Measurements from ENCODE around the gene DOK5. TPM values are rescaled to one million over a fixed set of nuclear protein-coding genes. Genes with fewer than 3 reads are reported as not detected.
"Not testable (repeated sequence)": the region's sequence is repeated elsewhere in the genome, so short reads cannot be mapped to it uniquely, and the experiment has no call there.

DOK5 gene
- 3.0 TPM for total RNA-seq
- long read RNA-seq, transcript DOK5-201 (8 exons, 1,963 nt), result major isoform, 5 of 8 reads
- long read RNA-seq, partial matches to known transcripts, result 1 of 8 reads
- long read RNA-seq, other reads (novel, unspliced or antisense), result 1 of 8 reads

DNA sequence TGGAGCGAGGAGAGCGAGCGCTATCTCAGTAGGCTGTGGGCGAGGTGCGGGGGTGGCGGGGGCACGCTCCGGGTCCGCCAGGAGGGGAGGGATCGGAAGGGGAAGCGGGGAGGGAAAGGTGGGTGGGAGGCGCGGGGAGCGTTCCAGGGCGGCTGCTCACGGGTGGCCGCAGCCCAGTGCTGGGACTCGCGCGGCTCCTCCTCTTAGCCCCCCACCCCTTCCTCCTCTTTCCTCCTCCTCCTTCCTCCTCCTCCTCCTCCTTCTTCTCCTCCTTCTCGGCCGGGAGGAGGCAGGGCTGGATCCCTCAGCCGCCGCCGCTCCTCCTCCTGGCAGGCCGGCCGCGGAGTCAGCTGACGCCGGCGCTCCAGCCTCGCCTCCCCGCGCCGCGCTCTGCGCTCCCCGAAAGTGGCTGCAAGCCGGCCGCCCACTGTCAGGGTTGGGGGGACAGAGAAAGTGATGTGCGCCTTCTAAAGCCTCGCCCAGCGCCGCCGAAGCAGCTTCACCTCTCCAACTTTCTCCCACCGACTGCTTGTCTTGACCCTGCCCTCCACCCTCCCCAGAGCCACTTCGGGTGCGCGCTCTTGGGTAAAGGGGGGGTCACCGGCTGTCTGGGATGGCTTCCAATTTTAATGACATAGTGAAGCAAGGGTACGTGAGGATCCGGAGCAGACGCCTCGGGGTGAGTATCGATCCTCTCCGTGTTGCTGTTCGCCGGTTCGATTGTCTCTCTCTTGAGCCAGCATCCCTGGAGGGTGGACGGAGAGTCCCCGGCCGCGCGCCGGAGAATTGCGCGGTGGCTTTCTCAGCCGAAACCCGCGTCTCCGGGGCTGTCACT lies at the start of gene DOK5:
Gene DOK5, plus strand, starts transcription at position 260 of the 835 bp plus-strand sequence. Its CDS starts 354 bp downstream, at position 614.
- intact Hi-C loops (cut with DNase I), result loop anchor here (5.0 to 10.0 kb wide), 2 partner anchors 172 to 261 kb away; no protein-coding TSS in a partner anchor
- ATAC-seq, result peak; percentile 88
- peak; percentile 73 for DNase-seq (ENCODE audit: missing footprints)

DNA sequence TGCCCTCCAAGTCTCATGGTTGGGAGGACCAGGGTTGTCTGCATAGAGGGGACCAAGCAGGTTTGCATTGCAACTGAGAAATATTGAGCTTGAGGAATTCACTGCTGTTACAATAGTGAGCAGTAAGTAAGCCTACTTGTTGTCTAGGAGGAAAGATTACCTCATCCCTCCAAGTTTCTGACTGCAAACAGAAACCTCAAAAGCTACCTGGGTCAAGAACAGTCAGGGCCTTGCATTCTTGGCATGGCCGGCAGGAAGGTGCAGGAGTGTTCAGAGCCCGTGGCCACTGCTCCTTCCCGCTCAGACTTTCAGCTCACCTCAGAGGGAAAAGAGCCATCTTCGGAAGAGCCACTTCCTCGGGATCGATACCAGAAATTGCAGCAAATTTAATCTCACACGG lies 46.0 kb upstream of the DOK5 start:
- intact Hi-C loops (cut with DNase I), result no loop called here
- no peak for DNase-seq (ENCODE audit: missing footprints)
- ATAC-seq, result no peak

- no peak for DNase-seq (ENCODE audit: missing footprints)
- intact Hi-C loops (cut with DNase I), result no loop called here
- no peak for ATAC-seq
Measured at GRCh38 chr20:54431156-54431944, 44.0 kb upstream of the DOK5 start.

DNA sequence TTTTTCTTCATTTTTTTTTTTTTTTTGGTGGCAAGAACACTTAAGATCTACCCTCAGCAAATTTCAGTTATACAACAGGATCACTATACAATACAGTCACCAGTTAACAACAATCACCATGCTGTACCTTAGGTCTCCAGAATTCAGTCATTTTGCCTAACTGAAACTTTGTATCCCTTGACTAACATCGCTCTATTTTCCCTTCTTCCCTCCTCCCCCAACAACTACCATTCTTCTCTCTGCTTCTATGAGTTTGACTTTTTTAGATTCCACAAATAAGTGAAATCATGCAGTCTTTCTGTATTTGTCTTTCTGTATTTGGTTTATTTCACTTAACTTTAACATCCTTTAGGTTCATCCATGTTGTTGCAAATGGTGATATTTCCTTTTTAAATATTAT lies 42.4 kb upstream of the DOK5 start:
- intact Hi-C loops (cut with DNase I), result no loop called here
- DNase-seq (ENCODE audit: missing footprints), result no peak
- no peak for ATAC-seq

GRCh38 chr20:54433636-54434035 lies 41.8 kb upstream of the DOK5 start:
- no peak for ATAC-seq
- peak; percentile 21 for DNase-seq (ENCODE audit: missing footprints)
- intact Hi-C loops (cut with DNase I), result no loop called here

- no peak for ATAC-seq
- intact Hi-C loops (cut with DNase I), result no loop called here
Measured at GRCh38 chr20:54434196-54434595, 41.2 kb upstream of the DOK5 start.

GRCh38 chr20:54435015-54435414 lies 40.4 kb upstream of the DOK5 start:
- no peak for DNase-seq (ENCODE audit: missing footprints)
- intact Hi-C loops (cut with DNase I), result no loop called here
- ATAC-seq, result no peak

More at GRCh38 chr20:54434196-54434595, 41.2 kb upstream of the DOK5 start:
- no peak for DNase-seq (ENCODE audit: missing footprints)

DNA sequence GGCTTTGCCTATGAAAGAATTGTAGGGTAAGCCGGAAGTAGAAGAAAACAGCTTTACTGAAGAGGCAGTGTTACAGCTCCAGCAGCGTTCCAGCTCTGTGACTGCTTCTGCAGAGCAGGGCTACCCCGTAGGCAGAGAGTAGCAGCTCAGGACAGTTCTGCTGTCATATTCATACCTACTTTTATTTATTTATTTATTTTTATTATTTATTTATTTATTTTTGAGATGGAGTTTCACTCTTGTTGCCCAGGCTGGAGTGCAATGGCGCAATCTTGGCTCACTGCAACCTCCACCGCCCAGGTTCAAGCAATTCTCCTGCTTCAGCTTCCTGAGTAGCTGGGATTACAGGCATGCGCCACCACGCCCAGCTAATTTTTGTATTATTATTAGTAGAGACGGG lies 39.0 kb upstream of the DOK5 start:
- DNase-seq (ENCODE audit: missing footprints); intact Hi-C loops (cut with DNase I); ATAC-seq: not testable (repeated sequence)

DNA sequence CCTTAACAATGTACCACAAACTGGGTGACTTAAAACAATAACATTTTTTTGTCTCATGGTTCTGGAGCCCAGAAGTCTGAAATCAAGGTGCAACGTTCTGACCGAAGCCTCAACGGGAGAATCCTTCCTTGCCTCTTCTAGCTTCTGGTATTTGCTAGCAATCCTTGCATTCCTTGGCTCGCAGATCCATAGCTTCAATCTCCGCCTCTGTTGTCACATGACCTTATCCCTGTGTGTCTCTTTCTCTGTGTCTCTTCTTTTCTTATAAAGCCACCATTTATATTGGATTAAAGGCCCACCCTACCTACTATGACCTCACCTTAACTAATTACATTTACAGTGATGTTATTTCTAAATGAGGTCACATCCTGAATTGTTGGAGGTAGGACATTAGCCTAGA lies 37.2 kb upstream of the DOK5 start:
- intact Hi-C loops (cut with DNase I), result no loop called here
- DNase-seq (ENCODE audit: missing footprints) (no peak), ATAC-seq (no peak)

- ATAC-seq (no peak), DNase-seq (ENCODE audit: missing footprints) (no peak)
- intact Hi-C loops (cut with DNase I), result loop anchor here (10.0 kb wide), 1 partner anchor 195 kb away; no protein-coding TSS in a partner anchor
Measured at GRCh38 chr20:54450207-54450606, 25.2 kb upstream of the DOK5 start.

DNA sequence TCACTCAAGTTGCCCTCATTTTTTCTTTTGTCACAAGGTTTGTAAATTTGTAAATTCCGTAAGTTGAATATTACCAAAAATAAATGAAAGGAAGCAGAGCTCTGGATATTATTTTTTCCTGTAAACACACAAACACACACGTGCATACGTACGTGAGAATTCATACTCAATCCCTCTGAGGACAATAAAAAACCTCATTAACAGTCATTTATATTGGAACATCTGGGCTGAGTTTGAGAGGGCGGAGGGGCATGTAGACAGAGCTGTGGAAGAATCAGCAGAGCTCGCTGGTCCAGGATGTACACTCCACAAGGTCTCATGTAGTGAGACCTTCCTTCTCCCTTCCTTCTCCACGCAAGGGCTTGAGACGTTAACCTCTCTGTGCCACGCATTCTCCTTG lies 24.2 kb upstream of the DOK5 start:
- ATAC-seq (no peak), DNase-seq (ENCODE audit: missing footprints) (no peak)
- intact Hi-C loops (cut with DNase I), result loop anchor here (10.0 kb wide), 1 partner anchor 194 kb away; no protein-coding TSS in a partner anchor

GRCh38 chr20:54452277-54452676 lies 23.1 kb upstream of the DOK5 start:
- intact Hi-C loops (cut with DNase I), result loop anchor here (10.0 kb wide), 1 partner anchor 193 kb away; no protein-coding TSS in a partner anchor
- ATAC-seq, result no peak
- no peak for DNase-seq (ENCODE audit: missing footprints)

- ATAC-seq (no peak), DNase-seq (ENCODE audit: missing footprints) (no peak)
- intact Hi-C loops (cut with DNase I), result loop anchor here (10.0 kb wide), 1 partner anchor 190 kb away; no protein-coding TSS in a partner anchor
Measured at GRCh38 chr20:54454982-54455381, 20.4 kb upstream of the DOK5 start.

DNA sequence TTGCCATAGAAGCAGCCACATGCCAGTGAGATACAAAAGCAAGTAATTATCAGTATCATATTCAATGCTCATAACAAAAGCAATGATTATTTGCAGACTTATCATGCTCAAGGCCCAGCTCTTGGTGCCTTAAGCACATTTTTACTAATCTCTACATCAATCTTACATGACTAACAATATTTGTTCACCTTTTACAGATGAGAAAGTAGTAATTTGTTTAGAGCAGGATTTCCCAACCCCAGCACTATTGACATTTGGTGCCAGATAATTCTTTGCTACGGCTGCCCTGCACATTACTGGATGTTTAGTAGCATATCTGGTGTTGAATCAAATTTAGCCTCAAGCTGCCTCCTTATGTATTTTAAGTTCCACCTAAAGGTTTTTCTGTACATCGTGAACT lies 19.0 kb upstream of the DOK5 start:
- ATAC-seq, result no peak
- intact Hi-C loops (cut with DNase I), result loop anchor here (10.0 kb wide), 1 partner anchor 188 kb away; no protein-coding TSS in a partner anchor
- no peak for DNase-seq (ENCODE audit: missing footprints)

DNA sequence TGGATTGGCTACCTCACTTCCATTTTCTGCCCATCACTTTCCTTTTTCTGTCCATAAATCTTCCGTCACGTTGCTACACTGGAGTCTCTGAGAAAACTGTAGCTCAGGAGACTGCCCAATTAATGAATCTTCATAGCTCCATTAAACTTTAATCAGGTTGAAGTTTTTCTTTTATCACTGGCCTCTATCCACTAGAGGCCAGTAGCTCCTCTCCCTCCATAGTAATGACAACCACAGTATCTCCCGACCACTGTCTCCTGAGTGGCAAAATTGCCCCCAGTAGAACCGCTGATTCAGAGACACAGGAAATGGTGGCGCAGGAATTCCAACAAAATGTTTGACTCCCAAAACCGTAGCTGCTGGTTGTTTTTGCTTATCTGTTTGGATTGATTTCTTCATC lies 18.4 kb upstream of the DOK5 start:
- intact Hi-C loops (cut with DNase I), result loop anchor here (10.0 kb wide), 1 partner anchor 188 kb away; no protein-coding TSS in a partner anchor
- no peak for ATAC-seq
- DNase-seq (ENCODE audit: missing footprints), result no peak

- no peak for ATAC-seq
- intact Hi-C loops (cut with DNase I), result loop anchor here (10.0 kb wide), 1 partner anchor 187 kb away; no protein-coding TSS in a partner anchor
Measured at GRCh38 chr20:54458219-54458618, 17.2 kb upstream of the DOK5 start.

DNA sequence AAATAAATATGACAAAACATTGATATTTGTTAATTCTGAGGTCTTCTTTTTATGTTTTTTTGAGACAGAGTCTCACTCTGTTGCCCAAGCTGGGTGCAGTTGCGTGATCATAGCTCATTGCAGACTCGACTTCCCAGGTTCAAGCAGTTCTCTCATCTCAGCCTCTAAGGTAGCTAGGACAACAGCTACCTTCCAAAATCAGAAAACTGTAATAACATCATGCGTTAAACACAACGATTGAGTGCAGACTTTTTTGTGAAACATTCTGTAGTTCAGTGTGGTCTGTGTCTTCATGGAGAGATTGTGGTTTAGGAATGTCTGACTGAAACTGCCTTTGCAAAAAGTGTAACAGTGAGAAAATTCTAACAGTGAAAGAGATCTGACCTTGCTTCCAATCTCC lies 16.1 kb upstream of the DOK5 start:
- ATAC-seq, result no peak
- intact Hi-C loops (cut with DNase I), result loop anchor here (10.0 kb wide), 1 partner anchor 186 kb away; no protein-coding TSS in a partner anchor
- DNase-seq (ENCODE audit: missing footprints), result no peak

More at GRCh38 chr20:54458219-54458618, 17.2 kb upstream of the DOK5 start:
- no peak for DNase-seq (ENCODE audit: missing footprints)

- intact Hi-C loops (cut with DNase I), result no loop called here
- ATAC-seq, result no peak
- DNase-seq (ENCODE audit: missing footprints), result no peak
Measured at GRCh38 chr20:54464003-54464402, 11.4 kb upstream of the DOK5 start.

DNA sequence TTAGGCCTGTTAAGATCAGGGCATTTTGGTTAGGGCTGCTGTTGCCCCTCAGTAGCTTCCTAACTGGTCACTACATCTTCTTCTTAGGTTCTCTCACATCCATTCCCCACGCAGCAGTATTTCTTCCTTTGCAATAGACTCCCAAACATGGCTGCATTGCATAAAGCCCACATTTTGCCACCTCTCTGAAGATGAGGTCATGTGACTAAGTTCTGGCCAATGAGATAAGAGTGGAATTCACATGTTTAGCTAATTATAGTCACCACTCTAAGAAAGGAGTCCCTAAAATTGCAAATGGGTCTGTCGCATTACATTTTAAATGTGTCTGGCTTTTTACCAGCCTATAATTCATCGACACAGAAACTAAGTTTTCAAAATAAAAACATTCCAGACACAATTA lies 9.3 kb upstream of the DOK5 start:
- ATAC-seq (no peak), DNase-seq (ENCODE audit: missing footprints) (no peak)
- intact Hi-C loops (cut with DNase I), result no loop called here
